Measurements from ENCODE around the gene SPTSSA. TPM values are rescaled to one million over a fixed set of nuclear protein-coding genes. Genes with fewer than 3 reads are reported as not detected.

Gene SPTSSA
- total RNA-seq, 2 experiments from 2014 or later = 11.0 to 12.4 TPM

DNA sequence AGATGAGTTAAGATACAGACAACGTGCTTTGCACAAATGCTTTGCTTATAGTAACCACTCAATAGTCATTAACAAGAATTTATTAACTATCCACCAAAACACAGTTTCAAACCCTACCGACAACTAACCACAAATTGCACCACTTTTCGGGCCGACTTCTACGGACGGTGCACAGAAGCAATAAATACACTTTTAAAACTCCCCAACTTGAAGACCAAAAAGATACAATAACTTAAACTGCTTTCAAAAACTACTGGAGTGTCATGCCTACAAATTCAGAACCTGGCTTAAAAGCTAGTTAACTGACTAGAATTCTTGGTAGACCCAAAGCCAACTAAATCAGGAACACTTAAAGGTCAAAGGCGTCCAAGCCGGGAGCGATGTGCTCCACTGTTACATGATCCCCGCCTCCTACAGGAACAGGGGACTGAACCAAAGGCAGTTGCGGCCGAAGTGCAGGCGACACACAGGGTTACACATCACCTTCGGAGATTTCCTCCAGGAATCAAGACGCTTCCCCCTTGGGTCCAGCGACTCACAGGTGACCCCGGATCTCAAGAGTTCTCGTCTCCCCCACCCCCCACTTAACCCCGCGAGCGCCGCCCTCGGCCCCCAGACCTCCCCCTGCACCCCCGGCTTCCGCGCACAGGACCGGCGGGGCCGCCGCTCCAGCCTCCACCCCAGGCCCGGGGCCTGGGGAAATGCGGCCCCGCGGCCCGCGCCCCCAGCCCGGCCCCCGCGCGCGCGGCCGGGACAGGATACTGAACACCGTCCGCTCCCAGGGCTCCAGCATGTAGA lies 507 bp downstream of the SPTSSA start:
- Mint-ChIP-seq H3K4me3 (peak overlapping the region; percentile 93), H3K36me3 (ENCODE audit: low read depth) (no peaks in the 10 kb centered on the region), H3K9me3 (no peaks in the 10 kb centered on the region), H3K27me3 (no peaks in the 10 kb centered on the region), H3K27ac (peak overlapping the region; percentile 94), H3K4me1 (peaks cover 22% of the 10 kb centered on the region)
- ChIA-PET CTCF (no interaction called here), POLR2A (no interaction called here)
- DNase-seq = peak; percentile 33

DNA sequence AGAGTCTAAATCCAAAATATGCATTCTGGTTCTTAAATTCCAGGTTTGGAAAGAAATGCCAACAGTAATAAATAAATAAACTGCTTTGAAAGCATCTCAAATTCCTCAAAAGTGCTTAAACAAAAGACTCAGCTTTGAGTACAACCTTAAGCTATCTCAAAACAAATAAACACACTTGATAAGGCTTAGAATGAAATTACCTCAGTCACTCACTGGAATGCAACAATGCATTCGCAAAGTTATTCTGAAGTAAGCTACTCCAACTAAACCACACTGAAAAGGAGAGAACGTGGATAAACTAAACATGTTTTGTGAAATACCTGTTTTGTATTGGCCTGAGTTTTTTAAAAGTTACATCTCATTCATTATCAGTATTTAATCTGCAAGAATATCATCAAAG lies 1.2 kb downstream of the SPTSSA start:
- H3K9me3 Mint-ChIP-seq = no peaks in the 10 kb centered on the region
- DNase-seq = no peak
- peak overlapping the region; percentile 94 for H3K27ac Mint-ChIP-seq
- H3K4me1 Mint-ChIP-seq = peaks cover 22% of the 10 kb centered on the region
- peak overlapping the region; percentile 93 for H3K4me3 Mint-ChIP-seq
- H3K36me3 Mint-ChIP-seq (ENCODE audit: low read depth) = no peaks in the 10 kb centered on the region
- ChIA-PET CTCF (no interaction called here), POLR2A (no interaction called here)
- no peaks in the 10 kb centered on the region for H3K27me3 Mint-ChIP-seq

DNA sequence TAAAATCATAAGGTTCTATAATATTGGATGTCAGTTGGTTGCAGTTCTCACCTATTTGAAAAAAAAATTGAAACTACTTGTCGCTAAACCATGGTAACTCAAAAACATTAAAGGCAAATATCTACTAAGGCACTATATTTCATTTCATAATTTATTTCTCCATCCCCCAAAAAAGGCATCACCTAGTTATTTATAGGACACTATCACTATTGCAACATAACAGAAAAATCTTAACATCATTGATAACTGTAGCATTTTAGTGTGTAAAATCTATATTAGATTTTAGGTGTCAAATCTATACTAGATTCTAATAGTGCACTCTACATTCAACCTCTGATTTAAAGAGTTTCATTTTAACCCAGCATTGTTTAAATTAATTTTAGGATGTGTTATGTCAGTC lies 1.7 kb downstream of the SPTSSA start:
- no peaks in the 10 kb centered on the region for H3K36me3 Mint-ChIP-seq (ENCODE audit: low read depth)
- POLR2A ChIA-PET = no interaction called here
- peak overlapping the region; percentile 93 for H3K4me3 Mint-ChIP-seq
- DNase-seq = no peak
- H3K9me3 Mint-ChIP-seq = no peaks in the 10 kb centered on the region
- H3K27ac Mint-ChIP-seq = no peak overlapping the region
- no peaks in the 10 kb centered on the region for H3K27me3 Mint-ChIP-seq
- H3K4me1 Mint-ChIP-seq = peaks cover 22% of the 10 kb centered on the region
- CTCF ChIA-PET = no interaction called here

DNA sequence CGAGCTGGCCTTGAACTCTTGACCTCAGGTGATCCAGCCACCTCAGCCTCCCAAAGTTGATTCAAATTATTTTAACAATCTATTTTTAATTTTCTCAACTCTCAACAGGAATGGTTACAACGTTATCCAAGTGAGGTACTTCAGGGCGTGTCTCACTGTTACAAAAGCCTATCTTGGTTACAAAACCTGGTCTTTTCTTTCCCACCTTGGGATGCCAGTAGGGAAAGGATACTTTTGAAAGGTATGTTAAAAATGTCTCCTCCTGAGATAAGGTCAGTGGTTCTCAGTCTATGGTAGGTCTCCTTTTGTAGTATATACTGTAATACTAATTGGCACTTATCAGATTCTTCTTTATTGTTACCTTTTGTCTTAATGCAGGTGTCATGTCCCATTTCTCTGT lies 4.9 kb downstream of the SPTSSA start:
- ChIA-PET CTCF (interaction anchor here (0.7 kb wide), 1 partner anchor 1912 kb away, joined by 3 read pairs; no protein-coding TSS in a partner anchor), POLR2A (interaction anchor here (0.8 kb wide), 1 partner anchor 14 kb away, joined by 4 read pairs; no protein-coding TSS in a partner anchor)
- Mint-ChIP-seq H3K4me3 (no peak overlapping the region), H3K27me3 (no peaks in the 10 kb centered on the region), H3K27ac (no peak overlapping the region), H3K36me3 (ENCODE audit: low read depth) (peaks cover 2% of the 10 kb centered on the region), H3K9me3 (no peaks in the 10 kb centered on the region), H3K4me1 (peaks cover 16% of the 10 kb centered on the region)
- DNase-seq = no peak

DNA sequence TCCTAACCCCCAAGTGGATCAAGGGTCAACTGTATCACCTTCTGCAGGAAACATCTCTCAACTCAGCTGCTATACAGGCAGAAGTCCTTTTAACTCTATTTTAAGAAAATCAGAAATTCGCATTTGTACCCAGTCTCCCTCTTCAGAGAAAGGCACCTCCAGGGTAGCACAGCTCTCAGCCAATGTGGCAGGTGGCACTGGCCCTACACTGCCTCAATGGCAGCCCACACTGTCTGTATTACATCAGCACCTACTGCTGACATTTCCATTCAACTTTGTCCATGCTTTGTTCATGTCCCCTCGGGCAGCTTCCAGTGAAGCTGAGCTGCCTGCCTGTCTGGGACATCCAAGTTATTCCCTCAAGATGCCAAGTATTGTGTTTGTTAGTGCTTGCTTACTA lies 8.8 kb downstream of the SPTSSA start:
- H3K4me3 Mint-ChIP-seq = no peak overlapping the region
- no peaks in the 10 kb centered on the region for H3K9me3 Mint-ChIP-seq
- no peak for DNase-seq
- peaks cover 7% of the 10 kb centered on the region for H3K36me3 Mint-ChIP-seq (ENCODE audit: low read depth)
- H3K27ac Mint-ChIP-seq = no peak overlapping the region
- no peaks in the 10 kb centered on the region for H3K27me3 Mint-ChIP-seq
- ChIA-PET POLR2A (no interaction called here), CTCF (no interaction called here)
- no peaks in the 10 kb centered on the region for H3K4me1 Mint-ChIP-seq

DNA sequence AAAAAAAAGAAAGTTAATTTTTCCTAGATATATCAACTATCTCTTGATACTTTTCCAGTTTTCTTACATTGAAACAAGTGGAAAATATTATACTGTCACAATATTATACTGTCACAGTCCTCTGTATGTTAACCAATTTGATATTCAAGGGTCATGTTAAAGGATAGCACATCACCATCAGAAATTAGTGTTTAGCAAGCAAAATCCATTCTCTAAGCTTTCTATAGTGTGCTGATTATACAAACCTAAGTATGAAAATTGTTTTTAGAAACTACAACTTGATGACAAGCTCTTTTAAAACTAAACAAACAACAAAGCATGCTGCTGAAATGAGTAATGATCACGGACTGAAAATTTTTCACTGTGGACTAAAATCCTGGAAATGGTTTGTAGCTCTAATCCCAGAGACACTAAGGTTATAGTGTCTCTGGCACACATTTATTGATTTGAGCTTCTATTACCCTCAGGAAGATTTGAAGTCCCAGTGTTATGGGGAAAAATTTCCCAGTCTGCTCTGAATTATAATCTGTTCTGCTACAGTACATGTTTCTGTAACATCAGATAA lies 9.7 kb downstream of the SPTSSA start:
- H3K36me3 Mint-ChIP-seq (ENCODE audit: low read depth) = peaks cover 8% of the 10 kb centered on the region
- DNase-seq = no peak
- H3K27me3 Mint-ChIP-seq = no peaks in the 10 kb centered on the region
- no peaks in the 10 kb centered on the region for H3K9me3 Mint-ChIP-seq
- no peak overlapping the region for H3K4me3 Mint-ChIP-seq
- ChIA-PET POLR2A (no interaction called here), CTCF (interaction anchor here (0.7 kb wide), 2 partner anchors 13 to 114 kb away, joined by 3 to 4 read pairs; no protein-coding TSS in a partner anchor)
- no peak overlapping the region for H3K27ac Mint-ChIP-seq
- no peaks in the 10 kb centered on the region for H3K4me1 Mint-ChIP-seq

DNA sequence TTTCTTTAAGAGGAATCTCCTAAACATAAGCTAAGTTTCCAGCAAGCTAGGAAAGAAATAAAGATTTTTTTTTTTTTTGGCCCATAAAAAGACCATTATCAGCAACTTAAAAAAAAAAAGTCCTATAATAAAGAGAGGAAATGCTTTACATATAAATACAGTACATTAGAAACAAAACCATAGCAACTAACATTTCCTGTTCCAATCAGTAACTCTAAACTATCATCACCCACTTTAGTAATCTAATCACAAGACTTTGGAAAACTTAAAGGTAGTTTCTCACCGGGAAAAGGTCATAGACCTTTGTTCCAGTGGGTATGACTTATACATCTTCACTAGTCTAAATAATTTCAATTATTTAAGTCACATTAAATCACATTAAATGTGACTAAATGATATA lies 11.1 kb downstream of the SPTSSA start:
- CTCF ChIA-PET = interaction anchor here (0.6 kb wide), 1 partner anchor 43 kb away, joined by 5 read pairs; no protein-coding TSS in a partner anchor
- no peaks in the 10 kb centered on the region for H3K27me3 Mint-ChIP-seq
- no peaks in the 10 kb centered on the region for H3K9me3 Mint-ChIP-seq
- no peak overlapping the region for H3K4me3 Mint-ChIP-seq
- H3K27ac Mint-ChIP-seq = no peak overlapping the region
- H3K36me3 Mint-ChIP-seq (ENCODE audit: low read depth) = peaks cover 10% of the 10 kb centered on the region
- no peak for DNase-seq
- H3K4me1 Mint-ChIP-seq = no peaks in the 10 kb centered on the region
- POLR2A ChIA-PET = no interaction called here

DNA sequence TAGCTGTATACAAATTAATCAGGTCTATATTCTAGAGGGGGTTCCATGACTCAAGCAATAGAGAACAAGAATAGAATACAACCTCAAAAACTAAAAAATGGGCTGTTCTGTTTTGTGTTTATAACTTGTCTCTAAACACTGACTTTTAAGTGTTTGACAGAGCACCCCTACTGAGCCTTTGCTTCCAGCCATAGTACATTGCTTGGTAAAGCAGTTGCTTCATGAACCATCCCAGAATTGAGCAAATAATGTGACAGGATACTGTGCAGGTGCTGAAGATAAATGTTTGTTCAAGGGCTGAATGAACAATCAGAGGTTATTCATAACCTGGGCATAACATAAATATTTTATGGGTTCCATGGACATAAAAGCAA lies 11.5 kb downstream of the SPTSSA start:
- Mint-ChIP-seq H3K27ac (no peak overlapping the region), H3K9me3 (no peaks in the 10 kb centered on the region), H3K4me1 (no peaks in the 10 kb centered on the region), H3K36me3 (ENCODE audit: low read depth) (peaks cover 10% of the 10 kb centered on the region), H3K27me3 (no peaks in the 10 kb centered on the region), H3K4me3 (no peak overlapping the region)
- POLR2A ChIA-PET = no interaction called here
- CTCF ChIA-PET = no interaction called here
- DNase-seq = no peak

DNA sequence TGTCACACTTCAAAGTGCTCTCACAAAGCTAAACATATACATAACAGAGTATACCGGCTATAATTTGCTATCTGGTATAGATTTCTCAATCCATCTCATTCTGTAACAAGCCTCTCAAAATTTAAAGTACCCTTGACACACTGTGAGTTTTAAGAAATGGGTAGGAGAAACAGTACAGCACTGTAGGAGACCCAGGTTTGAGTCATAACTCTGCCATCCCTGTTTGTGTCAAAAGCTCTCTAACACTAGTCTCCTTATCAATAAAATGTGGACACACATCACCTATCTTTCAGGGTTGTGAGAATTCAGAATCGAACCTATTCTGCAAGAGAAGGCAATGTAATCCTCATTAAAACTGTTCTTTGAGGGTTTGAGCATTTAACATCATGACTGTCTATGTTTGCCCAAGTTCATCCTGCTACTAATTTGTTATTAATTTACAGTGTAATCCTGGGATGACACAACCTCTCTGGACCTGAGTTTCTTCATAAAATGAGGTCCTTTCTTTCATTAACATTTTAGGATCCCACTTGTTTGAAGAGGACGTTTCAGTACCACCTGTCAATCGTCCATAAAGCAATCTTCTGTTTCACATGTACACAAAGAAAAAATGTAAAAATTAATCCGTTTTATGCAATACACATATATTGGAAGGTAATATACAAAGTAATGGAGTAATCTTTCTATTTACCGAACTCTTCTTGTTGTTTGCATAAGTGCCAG lies 12.1 kb downstream of the SPTSSA start:
- no peaks in the 10 kb centered on the region for H3K27me3 Mint-ChIP-seq
- peaks cover 10% of the 10 kb centered on the region for H3K36me3 Mint-ChIP-seq (ENCODE audit: low read depth)
- H3K4me1 Mint-ChIP-seq = no peaks in the 10 kb centered on the region
- no peaks in the 10 kb centered on the region for H3K9me3 Mint-ChIP-seq
- H3K4me3 Mint-ChIP-seq = no peak overlapping the region
- H3K27ac Mint-ChIP-seq = no peak overlapping the region
- DNase-seq = no peak
- ChIA-PET POLR2A (no interaction called here), CTCF (no interaction called here)

DNA sequence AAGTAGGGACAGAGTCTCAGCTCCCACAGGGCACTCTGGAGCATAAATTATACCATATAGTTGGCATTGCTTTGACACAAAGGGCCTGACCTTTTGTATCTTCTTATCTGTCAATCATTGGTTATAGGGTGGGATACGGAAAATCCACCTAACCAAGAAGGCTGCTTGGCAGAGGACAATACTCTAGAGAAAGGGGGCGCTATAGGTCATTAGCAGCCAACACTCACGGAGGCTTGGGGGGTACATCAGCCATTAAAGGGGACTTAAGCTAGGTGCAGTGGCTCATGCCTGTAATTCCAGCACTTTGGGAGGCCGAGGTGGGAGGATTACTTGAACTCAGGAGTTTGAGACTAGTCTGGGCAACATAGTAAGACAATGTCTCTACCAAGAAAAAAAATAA lies 22.9 kb downstream of the SPTSSA start:
- H3K4me1 Mint-ChIP-seq = no peaks in the 10 kb centered on the region
- ChIA-PET CTCF (no interaction called here), POLR2A (no interaction called here)
- H3K36me3 Mint-ChIP-seq (ENCODE audit: low read depth) = peaks cover 8% of the 10 kb centered on the region
- no peak overlapping the region for H3K27ac Mint-ChIP-seq
- H3K4me3 Mint-ChIP-seq = no peak overlapping the region
- no peak for DNase-seq
- peaks cover 1% of the 10 kb centered on the region for H3K9me3 Mint-ChIP-seq
- no peaks in the 10 kb centered on the region for H3K27me3 Mint-ChIP-seq

DNA sequence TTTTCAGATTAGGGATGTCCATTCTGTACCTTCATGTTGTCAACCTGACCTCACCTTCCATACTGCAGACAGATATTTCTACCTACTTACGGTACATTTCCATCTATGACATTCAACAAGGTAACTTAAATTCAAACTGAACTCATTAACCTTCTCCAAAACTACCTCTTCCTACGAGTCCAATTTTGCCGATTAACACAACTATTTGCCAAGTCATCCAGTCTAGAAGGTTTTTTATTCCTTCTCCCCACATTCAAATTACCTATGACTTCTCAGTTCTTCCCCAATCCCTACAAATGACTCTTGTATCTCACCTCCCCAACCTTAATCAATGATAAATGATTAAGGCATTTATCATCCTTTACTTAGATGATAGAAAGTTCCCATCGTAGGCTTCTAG lies 23.6 kb downstream of the SPTSSA start:
- Mint-ChIP-seq H3K4me1 (no peaks in the 10 kb centered on the region), H3K4me3 (no peak overlapping the region), H3K27me3 (no peaks in the 10 kb centered on the region), H3K27ac (no peak overlapping the region), H3K9me3 (no peaks in the 10 kb centered on the region), H3K36me3 (ENCODE audit: low read depth) (peaks cover 6% of the 10 kb centered on the region)
- no peak for DNase-seq
- POLR2A ChIA-PET = no interaction called here
- CTCF ChIA-PET = no interaction called here

DNA sequence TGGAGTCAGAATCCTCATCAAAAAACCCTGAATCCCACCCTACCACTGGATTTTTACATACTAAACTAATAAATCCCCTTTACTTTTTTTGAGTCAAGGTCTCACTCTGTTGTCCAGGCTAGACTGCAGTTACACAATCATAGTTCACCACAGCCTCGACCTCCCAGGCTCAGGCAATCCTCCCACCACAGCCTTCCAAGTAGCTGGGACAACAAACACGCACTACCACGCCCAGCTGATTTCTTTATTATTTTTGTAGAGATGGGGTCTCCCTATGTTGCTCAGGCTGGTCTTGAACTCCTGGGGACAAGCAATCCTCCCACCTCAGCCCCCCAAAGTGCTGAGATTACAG lies 24.3 kb downstream of the SPTSSA start:
- ChIA-PET CTCF (no interaction called here), POLR2A (interaction anchor here (0.7 kb wide), 1 partner anchor 605 kb away, joined by 10 read pairs; no protein-coding TSS in a partner anchor)
- no peaks in the 10 kb centered on the region for H3K27me3 Mint-ChIP-seq
- DNase-seq = no peak
- no peak overlapping the region for H3K27ac Mint-ChIP-seq
- H3K9me3 Mint-ChIP-seq = no peaks in the 10 kb centered on the region
- no peaks in the 10 kb centered on the region for H3K4me1 Mint-ChIP-seq
- H3K4me3 Mint-ChIP-seq = no peak overlapping the region
- H3K36me3 Mint-ChIP-seq (ENCODE audit: low read depth) = peaks cover 4% of the 10 kb centered on the region

DNA sequence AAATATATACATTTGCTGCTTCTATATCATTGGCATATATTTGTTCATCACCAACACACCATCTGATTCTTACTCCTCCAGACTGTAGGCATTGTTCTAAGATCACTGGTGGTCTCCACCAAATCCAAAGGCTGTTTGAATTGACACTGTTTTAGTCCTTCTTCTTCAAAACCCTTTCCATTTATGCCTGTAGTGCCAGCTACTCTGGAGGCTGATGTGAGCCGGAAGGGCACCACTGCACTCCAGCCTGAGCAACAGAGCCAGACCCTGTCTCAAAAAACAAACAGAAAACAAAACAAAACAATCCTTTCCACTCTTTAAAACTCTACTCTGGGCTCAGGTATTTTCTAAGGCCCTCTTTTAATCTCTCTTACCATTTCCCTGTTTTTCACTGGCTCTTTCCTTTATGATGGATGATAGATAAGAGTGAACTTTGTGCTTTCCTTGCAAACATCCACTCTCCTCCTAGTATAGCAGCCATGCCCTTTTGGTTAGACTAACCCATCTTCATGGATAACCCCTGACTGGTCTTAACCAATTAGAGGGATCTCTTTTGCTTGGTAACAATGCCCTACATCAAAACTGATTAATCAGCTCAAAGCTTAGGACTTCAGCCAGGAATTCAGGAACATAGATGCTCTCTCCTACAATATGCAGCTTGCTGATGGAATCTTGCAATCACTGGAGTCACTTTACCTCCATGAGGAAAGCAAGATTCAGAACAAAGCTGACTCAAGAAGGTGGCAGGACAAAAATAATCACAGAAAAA lies 24.9 kb downstream of the SPTSSA start:
- ChIA-PET CTCF (interaction anchor here (0.7 kb wide), 1 partner anchor 35 kb away, joined by 3 read pairs; no protein-coding TSS in a partner anchor), POLR2A (interaction anchor here (0.7 kb wide), 1 partner anchor 604 kb away, joined by 10 read pairs; no protein-coding TSS in a partner anchor)
- no peak overlapping the region for H3K27ac Mint-ChIP-seq
- H3K36me3 Mint-ChIP-seq (ENCODE audit: low read depth) = peaks cover 3% of the 10 kb centered on the region
- H3K4me1 Mint-ChIP-seq = no peaks in the 10 kb centered on the region
- no peaks in the 10 kb centered on the region for H3K27me3 Mint-ChIP-seq
- no peak overlapping the region for H3K4me3 Mint-ChIP-seq
- H3K9me3 Mint-ChIP-seq = no peaks in the 10 kb centered on the region
- no peak for DNase-seq

Measured in activated CD4-positive, alpha-beta T cell treated with anti-CD3 and anti-CD28 coated beads, Interleukin-2, amount 10 ng/mL, durations not matched to agents 7 days and 5 days (primary cell).